ENCODE results near the gene PMPCA.

PMPCA gene

GRCh38 chr9:136472640-136473353 is 62.3 kb downstream of the PMPCA start:
- DNase-seq = no peak
- no peaks in the 10 kb centered on the region for H3K4me1 ChIP-seq
- no peaks in the 10 kb centered on the region for H3K27me3 ChIP-seq
- peaks cover 93% of the 10 kb centered on the region for H3K36me3 ChIP-seq
- no peaks in the 10 kb centered on the region for H3K9me3 ChIP-seq
- TF ChIP-seq, protein P1, sequence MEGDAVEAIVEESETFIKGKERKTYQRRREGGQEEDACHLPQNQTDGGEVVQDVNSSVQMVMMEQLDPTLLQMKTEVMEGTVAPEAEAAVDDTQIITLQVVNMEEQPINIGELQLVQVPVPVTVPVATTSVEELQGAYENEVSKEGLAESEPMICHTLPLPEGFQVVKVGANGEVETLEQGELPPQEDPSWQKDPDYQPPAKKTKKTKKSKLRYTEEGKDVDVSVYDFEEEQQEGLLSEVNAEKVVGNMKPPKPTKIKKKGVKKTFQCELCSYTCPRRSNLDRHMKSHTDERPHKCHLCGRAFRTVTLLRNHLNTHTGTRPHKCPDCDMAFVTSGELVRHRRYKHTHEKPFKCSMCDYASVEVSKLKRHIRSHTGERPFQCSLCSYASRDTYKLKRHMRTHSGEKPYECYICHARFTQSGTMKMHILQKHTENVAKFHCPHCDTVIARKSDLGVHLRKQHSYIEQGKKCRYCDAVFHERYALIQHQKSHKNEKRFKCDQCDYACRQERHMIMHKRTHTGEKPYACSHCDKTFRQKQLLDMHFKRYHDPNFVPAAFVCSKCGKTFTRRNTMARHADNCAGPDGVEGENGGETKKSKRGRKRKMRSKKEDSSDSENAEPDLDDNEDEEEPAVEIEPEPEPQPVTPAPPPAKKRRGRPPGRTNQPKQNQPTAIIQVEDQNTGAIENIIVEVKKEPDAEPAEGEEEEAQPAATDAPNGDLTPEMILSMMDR (IDR thresholded peaks at IDR 0.05; ENCODE audit: low read depth, low read length) = no peak
- no peak overlapping the region for H3K4me3 ChIP-seq (ENCODE audit: low read depth, low read length)

DNA sequence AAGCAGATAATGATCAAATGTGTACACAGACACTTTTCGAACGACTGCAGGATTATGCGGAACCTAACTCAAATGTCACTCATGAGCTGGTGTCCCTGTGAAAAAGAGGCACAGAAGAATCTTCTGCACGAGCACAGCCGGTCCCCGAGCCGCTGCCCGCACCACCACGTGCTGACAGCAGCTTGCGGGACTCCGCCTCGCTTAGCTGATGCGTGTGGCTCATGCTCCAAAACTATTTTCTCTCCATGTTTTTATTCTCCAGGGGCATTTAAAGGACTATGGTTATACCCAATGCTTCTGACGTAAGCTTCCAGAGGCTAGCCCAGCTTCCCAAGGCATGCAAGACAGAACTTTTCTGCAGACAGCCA is 62.9 kb downstream of the PMPCA start:
- no peak for DNase-seq
- Histone ChIP-seq H3K36me3 (peaks cover 90% of the 10 kb centered on the region), H3K4me3 (ENCODE audit: low read depth, low read length) (no peak overlapping the region), H3K27me3 (no peaks in the 10 kb centered on the region), H3K4me1 (no peaks in the 10 kb centered on the region), H3K9me3 (no peaks in the 10 kb centered on the region)
- TF ChIP-seq, protein P1 (IDR thresholded peaks at IDR 0.05; ENCODE audit: low read depth, low read length) = no peak

Data from BE2C (cell line).